Aortic smooth muscle cell (primary cell): Measurements from ENCODE around the gene GUCY2C. TPM values are rescaled to one million over a fixed set of nuclear protein-coding genes. Genes with fewer than 3 reads are reported as not detected.

Experiments used
- total RNA-seq: library from RNA; depleted of rRNA; stranded (reverse); fragments of >200 nt; gene quantifications from 2 replicates; pipeline ENCODE4 v1.2.3, GENCODE V29; 2014

GUCY2C gene
- under 0.01 TPM in 1 of 2 replicates, not detected in the other for total RNA-seq

DNA sequence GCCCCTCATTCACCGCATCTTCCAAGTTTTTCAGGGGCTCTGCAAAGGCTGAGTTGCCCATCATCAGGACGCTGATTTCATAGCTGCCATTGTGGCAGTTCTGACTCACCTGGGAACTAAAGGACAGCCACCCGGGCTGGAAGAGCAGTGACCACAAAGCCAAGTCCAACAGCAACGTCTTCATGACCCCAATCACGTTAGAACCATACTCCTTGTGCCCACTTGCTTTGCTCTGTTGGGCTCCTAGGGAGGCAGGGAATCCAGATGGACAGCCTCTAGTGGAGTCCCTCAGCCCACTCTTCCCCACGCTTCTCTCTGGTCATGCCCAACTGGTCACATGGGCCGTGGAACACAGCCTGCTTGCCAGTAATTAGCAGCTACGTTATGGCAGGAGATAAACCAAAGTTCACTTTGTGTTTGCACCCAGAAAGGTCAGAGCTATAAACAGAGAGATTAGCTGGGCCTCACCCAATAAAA, at the start of gene GUCY2C:
TSS of gene GUCY2C (minus strand) at position 335 of the 477 bp plus-strand sequence. CDS start at position 184, 151 bp downstream.

DNA sequence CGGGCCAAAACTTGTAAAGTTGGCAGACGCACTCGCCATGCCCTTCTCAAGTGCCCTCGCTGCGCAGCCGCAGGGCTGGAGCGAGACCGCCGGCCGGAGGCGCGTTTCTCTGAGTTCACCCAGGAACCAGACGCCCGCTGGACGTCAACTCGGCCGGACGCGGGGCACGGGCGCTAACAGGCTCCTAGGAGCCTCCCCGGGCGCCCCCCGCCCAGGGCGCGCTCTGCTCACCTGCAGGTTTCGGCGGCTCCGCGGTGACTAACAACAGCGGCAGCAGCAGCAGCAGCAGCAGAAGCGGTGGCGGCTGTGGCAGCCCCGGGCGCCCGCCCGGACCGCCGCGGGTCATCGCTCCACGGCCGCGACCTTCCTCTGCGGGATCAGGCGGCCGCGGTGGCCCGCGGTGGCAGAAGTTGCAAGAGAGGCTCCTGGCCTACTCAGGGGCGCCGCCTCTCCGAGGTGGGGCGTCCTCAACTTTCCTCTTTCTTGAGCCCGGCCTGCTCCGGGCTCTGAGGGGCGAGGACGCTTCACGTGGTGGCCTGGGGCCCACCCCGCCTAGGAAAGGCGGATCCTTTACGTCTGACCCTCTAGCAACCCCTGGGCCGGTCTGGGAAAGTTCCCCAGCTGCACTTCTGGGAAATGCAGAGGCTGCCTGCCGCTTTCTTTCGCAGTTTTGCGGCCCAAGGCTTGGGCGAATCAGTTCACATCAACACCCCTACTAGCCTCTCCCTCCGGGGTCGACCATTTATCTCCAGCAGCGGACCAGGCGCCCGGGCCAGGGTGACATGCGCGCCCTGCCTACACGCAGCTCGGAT, 128.8 kb downstream of the GUCY2C start, which contains the start of gene PLBD1:
TSS of gene PLBD1 (minus strand) at position 533 of the 812 bp plus-strand sequence. CDS start at position 346, 187 bp downstream.

Other genes starting within 250 kb of the GUCY2C start
- gene PLBD1, start 128.7 kb downstream of the GUCY2C start, total RNA-seq: 2.0 and 2.1 TPM in 2 replicates
- gene WBP11, start 106.9 kb upstream of the GUCY2C start, total RNA-seq: 10.2 and 16.1 TPM in 2 replicates
- gene C12orf60, start 107.1 kb upstream of the GUCY2C start, total RNA-seq: 0.79 and 3.9 TPM in 2 replicates
- 0.13 and 0.37 TPM in 2 replicates for gene SMCO3, start 117.6 kb upstream of the GUCY2C start, total RNA-seq
- gene ART4, start 146.9 kb upstream of the GUCY2C start, total RNA-seq: 0.66 and 3.5 TPM in 2 replicates
- gene MGP, start 189.3 kb upstream of the GUCY2C start, total RNA-seq: 115 and 281 TPM in 2 replicates
- gene ERP27, start 241.9 kb upstream of the GUCY2C start, total RNA-seq: 0.13 and 0.87 TPM in 2 replicates